K562 (cell line): ENCODE measurements around the gene CLEC10A. TPM values are rescaled to one million over a fixed set of nuclear protein-coding genes. Genes with fewer than 3 reads are reported as not detected.

Source experiments
- BCOR ChIP-seq: fragments of 450-650 bp; IDR thresholded peaks from 2 replicates; pipeline ENCODE4 v1.6.1; 2016
- DACH1 ChIP-seq: fragments of 450-650 bp; IDR thresholded peaks from 2 replicates; pipeline ENCODE4 v1.6.1; 2018; ENCODE audit not compliant: partially characterized antibody
- GABPB1 ChIP-seq: sonication (generic); formaldehyde crosslinking; IDR thresholded peaks from 2 replicates; pipeline ENCODE4 v1.8.0; 2022; ENCODE audit warnings: mild to moderate bottlenecking, missing genetic modification reagents
- KDM4B ChIP-seq, 2 experiments: fragments of 450-650 bp in 1 of 2; sonication (generic) in 1 of 2; IDR thresholded peaks; 2 replicates each; pipeline ENCODE4 v1.6.1; 2016 to 2017; ENCODE audit warnings: borderline replicate concordance in 2 of 2, antibody characterized with exemption in 1 of 2, low read depth in 1 of 2, mild to moderate bottlenecking in 1 of 2
- MAFK ChIP-seq: IDR thresholded peaks from 2 replicates; pipeline ENCODE4 v1.6.1; 2011; ENCODE audit warnings: low read length, improper control_type of control experiment
- MIER1 ChIP-seq: fragments of 450-650 bp; IDR thresholded peaks from 2 replicates; pipeline ENCODE4 v1.6.1; 2016; ENCODE audit warnings: antibody characterized with exemption, mild to moderate bottlenecking, low read depth
- MLX ChIP-seq, 2 experiments: fragments of 450-650 bp in 1 of 2; sonication (generic) in 1 of 2; formaldehyde crosslinking; conservative IDR thresholded peaks; 2 replicates each; pipeline versions ENCODE4 v1.4.0 to v1.8.1; 2020 to 2022; ENCODE audit warnings: mild to moderate bottlenecking in 1 of 2, missing genetic modification reagents in 1 of 2
- NCOA1 ChIP-seq: fragments of 450-650 bp; IDR thresholded peaks from 2 replicates; pipeline ENCODE4 v1.6.1; 2016; ENCODE audit warnings: low read depth
- PHF20 ChIP-seq: fragments of 450-650 bp; IDR thresholded peaks from 2 replicates; pipeline ENCODE4 v1.6.1; 2018; ENCODE audit not compliant: partially characterized antibody
- PML ChIP-seq: IDR thresholded peaks from 2 replicates; pipeline ENCODE4 v1.6.1; 2012; ENCODE audit warnings: low read length, inconsistent platforms
- RFX7 ChIP-seq: fragments of 250-450 bp; sonication (Bioruptor Pico); IDR thresholded peaks from 2 replicates; pipeline ENCODE4 v1.5.1; 2021; ENCODE audit warnings: mild to moderate bottlenecking
- SAFB ChIP-seq: fragments of 200-400 bp; formaldehyde crosslinking; IDR thresholded peaks from 2 replicates; pipeline ENCODE4 v1.6.1; 2017; ENCODE audit warnings: low read depth, low read length, borderline replicate concordance
- ZEB2 ChIP-seq: fragments of 450-650 bp; IDR thresholded peaks from 2 replicates; pipeline ENCODE4 v1.6.1; 2016
- ZKSCAN3 ChIP-seq: fragments of 250-450 bp; sonication (Bioruptor Pico); IDR thresholded peaks from 2 replicates; pipeline ENCODE4 v1.4.0; 2020
- ZNF12 ChIP-seq: sonication (generic); formaldehyde crosslinking; IDR thresholded peaks from 2 replicates; pipeline ENCODE4 v1.4.0; 2020; ENCODE audit warnings: mild to moderate bottlenecking, missing genetic modification reagents
- ZNF253 ChIP-seq: fragments of 250-450 bp; sonication (Bioruptor Pico); conservative IDR thresholded peaks from 2 replicates; pipeline ENCODE4 v1.6.1; 2021; ENCODE audit warnings: mild to moderate bottlenecking
- ZNF785 ChIP-seq: fragments of 250-450 bp; sonication (Bioruptor Pico); IDR thresholded peaks from 2 replicates; pipeline ENCODE4 v1.4.0; 2020; ENCODE audit warnings: mild to moderate bottlenecking
- polyA plus RNA-seq, 8 experiments: library from polyadenylated mRNA; depleted of rRNA in 4 of 8; stranded (reverse) in 5 of 8; unstranded in 3 of 8; fragments of >200 nt; fragmentation: Nextera tagmentation in 2 of 8; fragmentation: Illumina TruSeq in 1 of 8; extraction: Ambion mirVana in 2 of 8; extraction: Trizol in 1 of 8; gene quantifications; 2 replicates each; pipeline versions ENCODE4 v1.2.1 to v1.2.3, GENCODE V29; 2011 to 2014; ENCODE audit warnings: inconsistent platforms in 1 of 8, missing spikeins in 1 of 8
- total RNA-seq, 7 experiments: library from RNA; depleted of rRNA in 6 of 7; stranded (reverse); fragments of >200 nt in 6 of 7; fragmentation: Illumina TruSeq in 2 of 7; extraction: Trizol in 2 of 7; gene quantifications; 2 replicates each; pipeline versions ENCODE4 v1.2.1 to v1.2.3, GENCODE V29; 2011 to 2021; ENCODE audit warnings: low replicate concordance in 1 of 7
- TF ChIP-seq, protein P1 (sequence below): fragments of 250-450 bp; sonication (Bioruptor Pico); IDR thresholded peaks from 2 replicates; pipeline ENCODE4 v1.5.0; 2021; ENCODE audit warnings: mild to moderate bottlenecking, borderline replicate concordance
- TF ChIP-seq, protein P2 (sequence below): sonication (generic); formaldehyde crosslinking; IDR thresholded peaks from 2 replicates; pipeline ENCODE4 v1.8.1; 2023; ENCODE audit warnings: mild to moderate bottlenecking, missing genetic modification reagents
- TF ChIP-seq, protein P3 (sequence below), 2 experiments: fragments of 200-800 bp in 1 of 2; sonication (Bioruptor generic) in 1 of 2; sonication (generic) in 1 of 2; formaldehyde crosslinking in 1 of 2; IDR thresholded peaks in 1 of 2; conservative IDR thresholded peaks in 1 of 2; 2 replicates each; pipeline versions ENCODE4 v1.5.0 to v1.6.1; 2016 to 2020; ENCODE audit warnings: missing compliant biosample characterization in 1 of 2, missing genetic modification characterization in 1 of 2, missing genetic modification reagents in 1 of 2
- TF ChIP-seq, protein P4 (sequence below): sonication (generic); formaldehyde crosslinking; IDR thresholded peaks from 2 replicates; pipeline ENCODE4 v1.8.0; 2022; ENCODE audit warnings: mild to moderate bottlenecking, low read depth, missing genetic modification reagents

The CLEC10A gene
- total and polyA plus RNA-seq, 9 of the 15 experiments (the other 6 are each of a cell fraction or from before 2014, with no cell fraction given) = 0.04 to 0.11 (median 0.05) TPM; not detected in 6

DNA sequence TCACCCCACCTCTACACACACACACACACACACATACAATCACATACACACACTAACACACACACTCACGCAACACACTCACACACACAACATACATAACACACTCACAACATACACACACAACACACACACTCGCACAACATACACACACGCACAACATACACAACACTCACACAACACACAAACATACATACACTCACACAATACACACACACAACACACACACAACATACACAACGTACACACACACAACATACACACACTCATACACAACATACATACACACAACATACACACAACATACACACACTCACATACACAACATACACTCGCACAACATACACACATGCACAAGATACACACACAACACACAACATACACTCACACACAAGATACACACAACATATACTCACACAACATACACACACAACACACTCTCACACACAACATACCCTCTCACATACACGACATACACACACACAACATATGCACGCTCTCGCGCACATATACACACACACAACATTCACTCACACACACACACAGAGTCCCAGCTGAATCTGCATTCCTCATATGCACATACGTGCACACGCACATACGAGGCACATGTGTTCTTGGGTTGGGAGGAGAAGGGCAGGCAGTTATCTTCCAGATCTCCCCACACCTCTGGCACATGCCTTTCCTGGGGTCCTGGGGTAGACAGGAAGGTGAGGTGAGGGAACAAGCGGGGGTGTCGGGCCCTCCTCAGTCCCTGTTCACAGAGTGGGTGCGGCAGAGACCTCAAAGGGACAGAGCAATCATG, 33.4 kb upstream of the CLEC10A start (continued):
- TF ChIP-seq MAFK (no peak), MIER1 (no peak), MLX (CRISPR knock-in tag; conservative IDR thresholded peaks at IDR 0.05) (no peak), KDM4B (IDR thresholded peaks at IDR 0.05; ENCODE audit: borderline replicate concordance in 2 of 2, low read depth in 1 of 2) (no peak), ZKSCAN3 (CRISPR knock-in tag) (no peak), BCOR (peak; percentile 19; the same call in 1 of the 2 replicates), ZNF785 (CRISPR knock-in tag) (no peak), ZNF253 (CRISPR knock-in tag) (no peak), PML (no peak), ZNF12 (CRISPR knock-in tag) (no peak), GABPB1 (CRISPR knock-in tag) (no peak), ZEB2 (no peak), PHF20 (peak; percentile 71), SAFB (no peak), DACH1 (no peak), NCOA1 (no peak), RFX7 (no peak)
- TF ChIP-seq, protein P1, sequence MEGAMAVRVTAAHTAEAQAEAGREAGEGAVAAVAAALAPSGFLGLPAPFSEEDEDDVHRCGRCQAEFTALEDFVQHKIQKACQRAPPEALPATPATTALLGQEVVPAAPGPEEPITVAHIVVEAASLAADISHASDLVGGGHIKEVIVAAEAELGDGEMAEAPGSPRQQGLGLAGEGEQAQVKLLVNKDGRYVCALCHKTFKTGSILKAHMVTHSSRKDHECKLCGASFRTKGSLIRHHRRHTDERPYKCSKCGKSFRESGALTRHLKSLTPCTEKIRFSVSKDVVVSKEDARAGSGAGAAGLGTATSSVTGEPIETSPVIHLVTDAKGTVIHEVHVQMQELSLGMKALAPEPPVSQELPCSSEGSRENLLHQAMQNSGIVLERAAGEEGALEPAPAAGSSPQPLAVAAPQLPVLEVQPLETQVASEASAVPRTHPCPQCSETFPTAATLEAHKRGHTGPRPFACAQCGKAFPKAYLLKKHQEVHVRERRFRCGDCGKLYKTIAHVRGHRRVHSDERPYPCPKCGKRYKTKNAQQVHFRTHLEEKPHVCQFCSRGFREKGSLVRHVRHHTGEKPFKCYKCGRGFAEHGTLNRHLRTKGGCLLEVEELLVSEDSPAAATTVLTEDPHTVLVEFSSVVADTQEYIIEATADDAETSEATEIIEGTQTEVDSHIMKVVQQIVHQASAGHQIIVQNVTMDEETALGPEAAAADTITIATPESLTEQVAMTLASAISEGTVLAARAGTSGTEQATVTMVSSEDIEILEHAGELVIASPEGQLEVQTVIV (CRISPR knock-in tag) = no peak
- TF ChIP-seq, protein P2, sequence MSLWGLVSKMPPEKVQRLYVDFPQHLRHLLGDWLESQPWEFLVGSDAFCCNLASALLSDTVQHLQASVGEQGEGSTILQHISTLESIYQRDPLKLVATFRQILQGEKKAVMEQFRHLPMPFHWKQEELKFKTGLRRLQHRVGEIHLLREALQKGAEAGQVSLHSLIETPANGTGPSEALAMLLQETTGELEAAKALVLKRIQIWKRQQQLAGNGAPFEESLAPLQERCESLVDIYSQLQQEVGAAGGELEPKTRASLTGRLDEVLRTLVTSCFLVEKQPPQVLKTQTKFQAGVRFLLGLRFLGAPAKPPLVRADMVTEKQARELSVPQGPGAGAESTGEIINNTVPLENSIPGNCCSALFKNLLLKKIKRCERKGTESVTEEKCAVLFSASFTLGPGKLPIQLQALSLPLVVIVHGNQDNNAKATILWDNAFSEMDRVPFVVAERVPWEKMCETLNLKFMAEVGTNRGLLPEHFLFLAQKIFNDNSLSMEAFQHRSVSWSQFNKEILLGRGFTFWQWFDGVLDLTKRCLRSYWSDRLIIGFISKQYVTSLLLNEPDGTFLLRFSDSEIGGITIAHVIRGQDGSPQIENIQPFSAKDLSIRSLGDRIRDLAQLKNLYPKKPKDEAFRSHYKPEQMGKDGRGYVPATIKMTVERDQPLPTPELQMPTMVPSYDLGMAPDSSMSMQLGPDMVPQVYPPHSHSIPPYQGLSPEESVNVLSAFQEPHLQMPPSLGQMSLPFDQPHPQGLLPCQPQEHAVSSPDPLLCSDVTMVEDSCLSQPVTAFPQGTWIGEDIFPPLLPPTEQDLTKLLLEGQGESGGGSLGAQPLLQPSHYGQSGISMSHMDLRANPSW (CRISPR knock-in tag) = no peak
- TF ChIP-seq, protein P3, sequence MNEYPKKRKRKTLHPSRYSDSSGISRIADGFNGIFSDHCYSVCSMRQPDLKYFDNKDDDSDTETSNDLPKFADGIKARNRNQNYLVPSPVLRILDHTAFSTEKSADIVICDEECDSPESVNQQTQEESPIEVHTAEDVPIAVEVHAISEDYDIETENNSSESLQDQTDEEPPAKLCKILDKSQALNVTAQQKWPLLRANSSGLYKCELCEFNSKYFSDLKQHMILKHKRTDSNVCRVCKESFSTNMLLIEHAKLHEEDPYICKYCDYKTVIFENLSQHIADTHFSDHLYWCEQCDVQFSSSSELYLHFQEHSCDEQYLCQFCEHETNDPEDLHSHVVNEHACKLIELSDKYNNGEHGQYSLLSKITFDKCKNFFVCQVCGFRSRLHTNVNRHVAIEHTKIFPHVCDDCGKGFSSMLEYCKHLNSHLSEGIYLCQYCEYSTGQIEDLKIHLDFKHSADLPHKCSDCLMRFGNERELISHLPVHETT (CRISPR knock-in tag; conservative IDR thresholded peaks at IDR 0.05 in 1 of 2, IDR thresholded peaks at IDR 0.05 in 1 of 2) = no peak
- TF ChIP-seq, protein P4, sequence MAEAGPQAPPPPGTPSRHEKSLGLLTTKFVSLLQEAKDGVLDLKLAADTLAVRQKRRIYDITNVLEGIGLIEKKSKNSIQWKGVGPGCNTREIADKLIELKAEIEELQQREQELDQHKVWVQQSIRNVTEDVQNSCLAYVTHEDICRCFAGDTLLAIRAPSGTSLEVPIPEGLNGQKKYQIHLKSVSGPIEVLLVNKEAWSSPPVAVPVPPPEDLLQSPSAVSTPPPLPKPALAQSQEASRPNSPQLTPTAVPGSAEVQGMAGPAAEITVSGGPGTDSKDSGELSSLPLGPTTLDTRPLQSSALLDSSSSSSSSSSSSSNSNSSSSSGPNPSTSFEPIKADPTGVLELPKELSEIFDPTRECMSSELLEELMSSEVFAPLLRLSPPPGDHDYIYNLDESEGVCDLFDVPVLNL (CRISPR knock-in tag) = no peak
